ENCODE data around the gene CCDC27.
"Not testable (repeated sequence)": the region's sequence is repeated elsewhere in the genome, so short reads cannot be mapped to it uniquely, and the experiment has no call there.

CCDC27 gene

DNA sequence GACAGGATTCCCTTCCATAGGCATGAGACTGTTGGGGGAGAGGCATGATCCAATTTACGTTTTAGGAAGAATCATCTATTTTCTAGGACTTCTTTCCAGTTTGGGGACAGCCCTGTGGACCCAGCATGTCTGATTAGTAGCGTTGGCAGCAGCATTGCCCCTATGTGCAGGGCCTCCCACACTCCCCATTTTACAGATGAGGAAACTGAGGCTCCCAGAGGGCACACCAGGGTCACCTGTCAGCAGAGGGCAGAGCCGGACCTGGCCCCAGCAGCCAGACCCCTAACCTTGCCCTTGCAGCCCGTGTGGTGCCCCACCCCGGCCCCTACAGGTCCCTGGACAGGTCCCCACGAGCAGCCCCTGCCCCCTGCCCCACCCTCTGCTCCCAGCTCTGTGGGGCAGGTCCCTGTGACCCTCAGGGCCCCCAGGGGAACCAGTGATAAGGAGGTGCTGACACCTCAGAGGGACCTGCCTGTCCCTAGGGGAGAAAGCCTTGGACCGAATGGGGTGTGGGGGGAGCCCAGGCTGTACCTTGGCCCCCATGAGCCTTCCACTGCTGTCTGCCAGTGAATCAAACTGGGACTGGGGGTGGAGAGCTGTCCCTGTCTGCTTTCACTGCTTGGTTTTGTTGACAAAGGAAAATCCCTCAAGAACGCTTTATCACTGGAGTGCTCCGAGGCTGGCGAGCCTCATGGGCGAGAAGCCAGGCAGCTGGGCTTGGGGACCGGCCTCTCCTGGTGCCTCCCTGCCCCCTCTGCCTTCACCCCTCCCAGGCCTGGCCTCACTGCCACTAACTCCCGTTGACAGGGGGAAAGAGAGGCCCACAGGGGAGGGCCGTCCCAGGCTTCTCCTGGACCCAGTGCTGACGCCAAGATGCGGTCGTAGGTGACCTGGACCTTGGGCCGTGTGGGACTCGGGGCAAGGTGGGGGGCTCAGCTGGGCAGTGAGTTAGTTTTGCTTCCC lies 39.4 kb upstream of the CCDC27 start:
- no peak for TF ChIP-seq ZNF274 (IDR thresholded peaks at IDR 0.05; ENCODE audit: low read depth, low read length)

GRCh38 chr1:3713840-3714239 lies 38.4 kb upstream of the CCDC27 start:
- no peak for TF ChIP-seq ZNF274 (IDR thresholded peaks at IDR 0.05; ENCODE audit: low read depth, low read length)
- H3K4me3 ChIP-seq (ENCODE audit: low read length) = no peak overlapping the region

More for the DNA sequence above, 39.4 kb upstream of the CCDC27 start:
- no peak overlapping the region for H3K4me3 ChIP-seq (ENCODE audit: low read length)

- no peak overlapping the region for H3K4me3 ChIP-seq (ENCODE audit: low read length)
- TF ChIP-seq ZNF274 (IDR thresholded peaks at IDR 0.05; ENCODE audit: low read depth, low read length) = no peak
These were observed 37.9 kb upstream of the CCDC27 start for GRCh38 chr1:3714284-3714741.

GRCh38 chr1:3714814-3715213 lies 37.4 kb upstream of the CCDC27 start:
- no peak overlapping the region for H3K4me3 ChIP-seq (ENCODE audit: low read length)
- TF ChIP-seq ZNF274 (IDR thresholded peaks at IDR 0.05; ENCODE audit: low read depth, low read length) = no peak

DNA sequence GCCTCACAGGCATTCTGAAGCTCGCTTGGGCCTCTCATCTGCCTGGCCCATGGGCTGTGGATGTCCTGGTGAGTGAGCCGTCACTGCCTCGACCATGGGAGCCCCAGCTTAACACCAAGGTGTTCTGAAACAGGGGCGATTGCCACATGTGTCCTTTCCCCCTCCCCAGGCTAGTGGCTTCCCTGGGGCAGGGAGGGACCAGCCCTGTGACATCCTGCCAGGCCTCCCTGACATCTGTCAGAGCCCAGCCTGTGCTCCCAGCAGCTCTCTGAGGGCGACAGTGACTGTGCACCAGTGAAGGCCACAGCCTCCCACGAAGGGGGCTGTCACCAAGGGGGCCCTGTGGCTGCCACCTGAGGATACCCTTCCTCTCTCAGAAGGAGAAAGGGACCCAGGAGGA lies 35.9 kb upstream of the CCDC27 start:
- TF ChIP-seq ZNF274 (IDR thresholded peaks at IDR 0.05; ENCODE audit: low read depth, low read length) = no peak
- H3K4me3 ChIP-seq (ENCODE audit: low read length) = no peak overlapping the region

GRCh38 chr1:3717041-3717714 lies 35.1 kb upstream of the CCDC27 start:
- H3K4me3 ChIP-seq (ENCODE audit: low read length) = no peak overlapping the region
- no peak for TF ChIP-seq ZNF274 (IDR thresholded peaks at IDR 0.05; ENCODE audit: low read depth, low read length)

DNA sequence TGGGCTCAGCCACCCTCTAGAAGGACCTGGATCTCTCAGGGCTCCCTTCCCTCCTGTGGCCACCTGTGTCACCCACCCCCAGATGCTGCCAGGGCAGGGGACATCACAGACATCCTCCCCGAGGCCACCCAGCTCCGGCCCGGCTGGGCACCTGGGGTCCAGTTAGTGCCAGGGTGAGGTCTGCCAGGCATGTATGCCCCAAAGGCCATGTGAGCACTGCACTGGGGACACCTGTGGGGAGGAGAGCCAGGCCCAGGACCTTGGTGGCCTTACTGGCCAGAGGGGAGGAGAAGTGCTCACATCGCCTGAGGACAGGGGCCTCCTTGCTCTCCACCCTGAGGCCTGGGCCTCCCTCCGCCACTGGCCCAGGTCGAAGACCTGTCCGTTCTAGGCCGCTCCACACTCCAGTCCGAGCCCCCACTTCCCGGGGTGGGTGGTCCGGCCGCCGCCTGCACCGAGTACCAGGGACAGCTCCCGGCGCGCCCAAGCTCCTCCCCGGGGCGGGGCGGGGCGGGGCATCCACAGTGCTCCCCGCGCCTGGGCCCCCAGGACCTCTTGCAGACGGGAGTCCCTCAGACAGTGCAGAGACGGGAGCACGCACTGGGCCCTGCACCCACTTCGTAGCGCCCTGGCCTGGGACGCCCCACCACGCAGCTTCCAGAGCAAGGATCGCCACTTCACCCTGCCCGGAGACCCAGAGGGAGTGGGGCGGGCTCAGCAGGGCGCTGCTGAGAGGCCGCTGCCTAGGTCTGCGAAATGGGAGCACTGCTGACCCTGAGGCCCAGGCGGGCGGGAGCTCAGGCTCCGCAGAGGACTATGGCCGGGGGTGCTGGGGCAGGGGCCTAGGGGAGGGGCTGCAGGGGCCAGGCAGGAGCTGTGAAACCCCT lies 34.3 kb upstream of the CCDC27 start:
- no peak overlapping the region for H3K4me3 ChIP-seq (ENCODE audit: low read length)
- TF ChIP-seq ZNF274 (IDR thresholded peaks at IDR 0.05; ENCODE audit: low read depth, low read length) = no peak

- H3K4me3 ChIP-seq (ENCODE audit: low read length) = no peak overlapping the region
- no peak for TF ChIP-seq ZNF274 (IDR thresholded peaks at IDR 0.05; ENCODE audit: low read depth, low read length)
These were observed 33.5 kb upstream of the CCDC27 start for GRCh38 chr1:3718764-3719163.

GRCh38 chr1:3721955-3722465 lies 30.2 kb upstream of the CCDC27 start:
- H3K4me3 ChIP-seq (ENCODE audit: low read length) = no peak overlapping the region
- no peak for TF ChIP-seq ZNF274 (IDR thresholded peaks at IDR 0.05; ENCODE audit: low read depth, low read length)

DNA sequence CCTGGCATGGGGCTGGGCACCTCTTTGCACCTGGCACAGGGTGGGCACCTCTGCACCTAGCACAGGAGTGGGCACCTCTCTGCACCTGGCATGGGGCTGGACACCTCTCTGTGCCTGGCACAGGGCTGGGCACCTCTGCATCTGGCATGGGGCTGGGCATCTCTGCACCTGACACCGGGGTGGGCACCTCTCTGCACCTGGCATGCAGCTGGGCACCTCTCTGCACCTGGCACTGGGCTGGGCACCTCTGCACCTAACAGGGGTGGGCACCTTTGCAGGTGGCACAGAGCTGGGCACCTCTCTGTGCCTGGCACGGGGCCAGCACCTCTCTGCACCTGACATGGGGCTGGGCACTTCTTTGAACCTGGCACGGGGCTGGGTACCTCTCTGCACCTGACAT lies 29.4 kb upstream of the CCDC27 start:
- no peak overlapping the region for H3K4me3 ChIP-seq (ENCODE audit: low read length)
- no peak for TF ChIP-seq ZNF274 (IDR thresholded peaks at IDR 0.05; ENCODE audit: low read depth, low read length)

DNA sequence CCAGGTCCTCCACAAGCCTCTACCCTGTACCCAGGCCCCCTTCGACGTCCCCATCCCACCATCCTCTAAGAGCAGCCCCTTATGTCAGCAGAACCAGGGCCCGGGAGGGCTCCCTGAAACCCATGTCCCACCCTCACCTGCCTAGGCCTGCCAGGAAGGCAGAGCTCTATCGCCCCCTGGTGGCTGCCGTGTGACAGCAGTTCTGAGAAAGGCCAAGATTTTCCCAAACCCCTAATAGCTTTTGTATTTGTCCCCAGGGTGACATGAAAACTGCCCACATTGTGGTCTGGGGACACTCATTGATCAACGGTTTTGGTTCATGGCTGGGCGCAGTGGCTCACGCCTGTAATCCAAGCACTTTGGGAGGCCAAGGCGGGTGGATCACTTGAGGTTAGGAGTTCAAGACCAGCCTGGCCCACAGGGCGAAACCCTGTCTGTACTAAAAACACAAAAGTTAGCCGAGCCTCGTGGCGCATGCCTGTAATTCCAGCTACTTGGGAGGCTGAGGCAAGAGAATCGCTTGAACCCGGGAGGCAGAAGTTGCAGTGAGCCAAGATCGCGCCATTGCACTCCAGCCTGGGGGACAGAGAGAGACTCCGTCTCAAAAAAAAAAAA lies 27.7 kb upstream of the CCDC27 start:
- H3K4me3 ChIP-seq (ENCODE audit: low read length) = not testable (repeated sequence)

- no peak for TF ChIP-seq ZNF274 (IDR thresholded peaks at IDR 0.05; ENCODE audit: low read depth, low read length)
- no peak overlapping the region for H3K4me3 ChIP-seq (ENCODE audit: low read length)
These were observed 26.9 kb upstream of the CCDC27 start for GRCh38 chr1:3725366-3725765.

DNA sequence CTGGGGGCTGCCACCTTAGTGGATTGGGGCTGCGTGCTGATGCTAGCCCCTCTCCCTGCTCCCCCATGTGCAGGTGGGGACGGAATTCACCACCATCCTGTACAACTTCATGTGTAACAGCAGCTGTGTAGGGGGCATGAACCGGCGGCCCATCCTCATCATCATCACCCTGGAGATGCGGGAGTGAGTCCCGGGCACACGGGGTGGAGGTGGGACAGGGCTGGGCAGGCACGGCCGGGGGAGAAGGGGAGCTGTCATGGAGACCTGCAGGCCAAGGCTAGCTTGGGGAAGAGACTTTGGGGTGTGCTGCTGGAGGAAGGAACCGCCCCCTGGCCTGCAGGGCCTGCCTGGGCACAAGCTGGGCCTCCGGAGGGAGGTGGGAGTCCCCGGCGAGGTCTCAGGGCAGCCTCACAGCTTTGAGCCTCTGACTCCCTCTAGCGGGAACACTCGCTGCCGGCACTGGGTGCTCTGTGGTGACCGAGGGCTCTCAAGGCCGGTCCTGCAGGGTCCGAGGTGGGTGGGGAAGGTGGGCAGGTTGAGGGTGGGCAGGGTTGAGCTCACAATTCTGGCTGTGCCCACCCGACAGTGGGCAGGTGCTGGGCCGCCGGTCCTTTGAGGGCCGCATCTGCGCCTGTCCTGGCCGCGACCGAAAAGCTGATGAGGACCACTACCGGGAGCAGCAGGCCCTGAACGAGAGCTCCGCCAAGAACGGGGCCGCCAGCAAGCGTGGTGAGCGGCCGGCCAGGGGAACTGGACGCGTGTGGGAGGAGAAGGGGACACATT lies 25.0 kb upstream of the CCDC27 start:
- no peak for TF ChIP-seq ZNF274 (IDR thresholded peaks at IDR 0.05; ENCODE audit: low read depth, low read length)
- no peak overlapping the region for H3K4me3 ChIP-seq (ENCODE audit: low read length)
